HG03066 (cell line): ENCODE data around the gene FMNL1.
A peak's percentile ranks its signal among the peaks of the same experiment; 100 is the strongest.

Source experiments
- ATAC-seq: cut with Tn5 transposase; IDR thresholded peaks from one replicate; pipeline ENCODE4 v1.9.1; 2021; ENCODE audit warnings: low read depth; ENCODE audit not compliant: unreplicated experiment

FMNL1 gene

GRCh38 chr17:45222289-45222995 is 757 bp downstream of the FMNL1 start:
- ATAC-seq: no peak

- no peak for ATAC-seq
Observed at GRCh38 chr17:45222996-45223538, 1.4 kb downstream of the FMNL1 start.

DNA sequence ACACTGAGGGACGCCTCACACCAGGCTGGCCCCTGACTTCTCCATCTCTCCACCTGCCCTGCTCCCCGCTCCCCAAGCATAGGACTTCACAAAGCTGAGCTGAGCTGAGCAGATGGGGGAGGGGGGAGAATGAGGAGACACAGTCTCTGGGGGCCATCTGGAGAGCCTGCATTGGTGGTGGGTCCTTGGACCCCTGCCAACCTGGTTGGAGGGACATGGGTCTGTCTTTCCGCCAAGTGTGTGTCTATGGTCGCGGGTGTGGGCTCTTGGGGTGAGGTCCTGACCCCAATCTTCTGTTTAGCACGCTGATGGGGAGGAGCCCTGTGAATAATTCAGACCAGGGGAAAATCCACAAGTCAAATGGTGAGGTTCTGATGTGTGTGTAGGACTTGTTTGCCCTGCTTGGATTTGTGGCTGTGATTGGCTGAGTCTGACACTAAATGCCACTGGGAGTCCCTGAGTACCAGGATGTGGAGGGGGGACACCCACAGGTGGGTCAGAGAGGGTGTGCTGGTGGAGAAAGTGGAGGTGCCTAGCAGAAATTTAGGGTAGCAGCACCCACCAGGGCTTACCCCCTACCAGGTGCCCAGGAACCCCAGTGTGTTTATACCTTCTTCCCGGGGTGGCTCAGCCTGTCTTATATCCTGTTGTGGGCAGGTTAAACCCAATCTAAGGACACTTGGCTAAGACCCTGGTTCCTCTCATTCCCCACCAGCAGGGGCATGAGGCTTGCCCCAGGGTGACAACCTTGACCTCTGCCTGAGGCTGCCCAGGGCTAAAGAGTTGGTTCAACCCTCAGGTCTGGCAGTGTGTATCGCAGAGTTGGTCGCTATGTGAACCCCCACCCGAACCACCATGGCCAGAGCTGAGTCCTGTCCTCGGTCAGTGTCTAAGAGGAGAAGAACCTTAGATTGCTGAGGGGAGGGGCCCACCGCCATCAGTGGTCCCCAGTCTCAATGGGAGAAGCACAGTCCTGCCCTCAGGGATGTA is 2.1 kb downstream of the FMNL1 start:
- no peak for ATAC-seq

- no peak for ATAC-seq
Observed at GRCh38 chr17:45224671-45225050, 3.0 kb downstream of the FMNL1 start.

DNA sequence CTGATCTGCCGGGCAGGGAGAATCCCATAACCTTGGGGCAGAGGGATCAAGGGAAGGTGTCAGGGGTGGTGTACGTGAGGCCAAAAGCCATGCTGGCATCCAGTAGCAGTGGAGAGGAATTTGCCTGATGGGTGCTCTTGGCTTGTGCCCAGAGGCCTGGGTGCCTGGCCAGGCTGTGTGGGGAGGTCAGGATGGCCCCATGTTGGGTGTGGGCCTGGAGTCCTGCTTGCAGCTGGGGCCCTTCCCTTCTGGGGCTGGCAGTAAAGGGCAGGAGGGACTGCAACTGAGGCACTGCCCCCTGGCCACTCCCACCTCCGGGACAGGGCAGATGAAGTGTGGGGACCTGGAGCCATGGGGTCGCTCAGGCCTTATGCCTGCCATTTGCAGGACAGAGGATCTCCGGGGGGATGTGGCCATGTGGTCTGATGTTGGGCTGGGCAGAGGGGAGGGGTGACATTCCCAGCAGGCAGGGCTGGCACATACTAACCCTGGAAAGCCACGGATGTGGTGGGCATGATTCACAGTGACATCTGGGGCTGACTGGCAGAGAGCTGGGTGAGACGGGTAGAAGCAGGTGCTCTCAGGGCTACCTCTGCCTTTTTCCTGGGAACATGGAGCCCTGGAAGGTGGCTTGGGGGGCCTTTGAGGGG is 3.5 kb downstream of the FMNL1 start:
- no peak for ATAC-seq

DNA sequence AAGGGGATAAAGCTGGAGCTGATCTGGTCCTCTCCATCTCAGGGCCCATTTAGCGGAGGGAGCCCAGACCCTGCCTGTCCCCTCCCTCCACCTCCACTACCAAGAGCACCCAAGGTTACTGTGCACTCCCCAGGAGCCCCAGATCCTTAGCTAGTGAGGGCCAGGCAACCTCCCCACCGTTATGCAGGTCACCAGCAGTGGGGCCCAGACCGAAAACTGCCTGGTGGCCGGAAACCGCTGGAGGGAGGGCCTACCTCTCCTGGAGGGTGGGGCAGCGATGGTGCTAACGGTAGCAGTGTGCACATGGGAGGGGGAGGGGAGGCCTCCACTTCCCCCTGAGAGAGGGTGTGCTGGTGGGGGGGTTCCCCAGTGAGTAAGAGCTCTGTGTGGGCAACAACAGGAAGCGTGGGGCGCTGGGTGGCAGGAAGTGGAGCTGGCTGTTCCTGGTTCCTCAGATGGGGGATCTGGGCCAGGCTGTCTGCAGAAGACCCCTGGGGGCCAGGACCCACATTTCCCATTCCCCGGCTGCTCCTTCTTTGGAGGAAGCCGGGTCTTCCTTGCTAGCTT is 4.4 kb downstream of the FMNL1 start:
- ATAC-seq: peak; percentile 43

DNA sequence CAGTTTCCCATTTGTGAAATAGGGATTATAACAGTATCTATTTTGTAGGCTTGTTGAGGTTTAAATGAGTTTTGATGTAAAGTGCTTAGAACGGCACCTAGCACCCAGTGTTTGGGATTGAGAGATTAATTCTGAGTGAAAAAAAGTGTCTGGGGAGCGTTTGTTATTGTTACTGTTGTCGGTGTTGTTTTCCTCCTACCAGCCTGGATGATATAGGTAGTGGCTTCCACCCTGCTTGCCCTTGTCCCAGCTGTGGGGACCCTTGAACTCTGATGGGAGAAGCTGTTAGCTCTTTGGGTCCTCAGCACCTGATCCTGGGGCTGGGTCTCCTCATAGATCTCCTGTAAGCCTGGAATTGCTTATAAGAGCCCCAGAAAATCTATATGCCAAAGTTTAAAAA is 4.9 kb downstream of the FMNL1 start:
- no peak for ATAC-seq

DNA sequence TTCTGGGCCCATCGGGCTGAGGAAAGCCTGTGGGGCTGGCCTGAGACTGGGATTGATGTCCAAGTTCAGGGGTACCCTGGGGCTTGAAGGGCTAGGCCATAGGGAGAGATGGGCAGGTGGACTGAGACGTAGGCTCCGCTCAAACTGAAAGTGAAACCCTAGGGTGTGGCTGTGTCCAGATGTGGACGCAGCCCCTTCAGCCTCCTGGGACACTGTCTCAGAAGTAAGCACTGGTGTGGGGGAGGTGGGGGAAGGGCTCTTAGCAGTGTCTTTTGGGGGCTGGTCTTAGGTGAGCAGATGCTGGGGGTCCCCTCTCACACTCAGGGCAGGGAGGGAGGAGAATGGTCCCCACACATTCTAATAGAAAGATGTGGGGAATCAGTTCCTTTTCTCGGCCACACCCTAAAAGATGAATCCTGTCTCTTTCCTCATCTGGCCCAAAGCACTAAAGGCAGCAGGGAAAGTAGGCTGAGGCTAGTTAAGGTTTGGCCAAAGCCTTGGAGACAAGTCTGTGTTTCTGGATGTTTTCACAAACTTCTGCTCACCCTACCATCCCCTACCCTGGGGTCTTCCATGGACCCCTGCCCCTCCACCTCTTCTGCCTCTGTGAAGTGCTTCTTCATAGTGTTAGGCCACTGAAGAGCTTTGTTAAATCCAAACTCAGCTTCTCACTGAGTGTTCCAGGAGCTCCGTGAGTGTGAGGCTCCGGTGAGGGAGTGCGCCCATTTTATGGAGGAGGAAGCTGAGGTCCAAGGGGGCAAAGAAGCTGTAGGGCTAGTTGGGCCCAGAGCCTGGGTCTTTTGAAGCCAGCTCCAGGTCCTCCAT is 5.6 kb downstream of the FMNL1 start:
- ATAC-seq: peak; percentile 32

GRCh38 chr17:45227926-45228762 is 6.5 kb downstream of the FMNL1 start:
- ATAC-seq: no peak

GRCh38 chr17:45228763-45229539 is 7.3 kb downstream of the FMNL1 start:
- no peak for ATAC-seq

- ATAC-seq: no peak
Observed at GRCh38 chr17:45229681-45230409, 8.2 kb downstream of the FMNL1 start.

GRCh38 chr17:45230410-45230786 is 8.7 kb downstream of the FMNL1 start:
- no peak for ATAC-seq

DNA sequence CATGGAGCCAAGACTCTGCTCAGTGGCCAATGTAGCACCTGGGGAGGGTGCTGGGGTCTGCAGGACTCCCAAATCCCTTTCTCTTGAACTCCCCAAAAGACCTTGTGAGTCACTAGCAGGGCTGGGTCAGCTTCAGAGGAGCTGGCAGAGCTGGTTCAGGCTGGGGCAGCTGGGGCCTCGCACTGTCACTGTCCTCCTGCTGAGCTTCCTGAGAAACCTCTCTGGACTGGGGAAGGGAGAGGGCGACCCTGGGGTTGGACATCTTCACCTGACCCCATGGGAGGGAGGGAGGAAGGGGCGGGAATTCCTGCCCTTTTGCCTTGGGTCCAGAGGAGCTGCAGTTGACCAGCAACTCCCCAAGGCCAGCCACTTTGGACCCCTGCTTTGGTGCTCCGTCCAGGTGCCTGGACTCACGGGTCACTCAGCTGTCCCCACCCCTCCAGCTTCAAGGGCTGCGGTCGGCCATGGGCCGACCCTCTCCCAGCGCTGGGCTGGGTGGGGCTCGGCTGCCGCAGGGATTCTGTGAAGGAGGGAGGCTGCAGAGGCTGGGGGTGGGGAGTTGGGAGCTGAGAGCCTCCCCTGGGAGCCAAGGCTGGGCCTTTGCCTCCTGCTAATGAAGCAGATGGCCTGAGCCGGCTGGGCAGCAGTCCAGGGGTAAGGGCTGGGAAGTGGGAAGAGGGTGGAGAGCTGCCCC is 9.2 kb downstream of the FMNL1 start:
- no peak for ATAC-seq

DNA sequence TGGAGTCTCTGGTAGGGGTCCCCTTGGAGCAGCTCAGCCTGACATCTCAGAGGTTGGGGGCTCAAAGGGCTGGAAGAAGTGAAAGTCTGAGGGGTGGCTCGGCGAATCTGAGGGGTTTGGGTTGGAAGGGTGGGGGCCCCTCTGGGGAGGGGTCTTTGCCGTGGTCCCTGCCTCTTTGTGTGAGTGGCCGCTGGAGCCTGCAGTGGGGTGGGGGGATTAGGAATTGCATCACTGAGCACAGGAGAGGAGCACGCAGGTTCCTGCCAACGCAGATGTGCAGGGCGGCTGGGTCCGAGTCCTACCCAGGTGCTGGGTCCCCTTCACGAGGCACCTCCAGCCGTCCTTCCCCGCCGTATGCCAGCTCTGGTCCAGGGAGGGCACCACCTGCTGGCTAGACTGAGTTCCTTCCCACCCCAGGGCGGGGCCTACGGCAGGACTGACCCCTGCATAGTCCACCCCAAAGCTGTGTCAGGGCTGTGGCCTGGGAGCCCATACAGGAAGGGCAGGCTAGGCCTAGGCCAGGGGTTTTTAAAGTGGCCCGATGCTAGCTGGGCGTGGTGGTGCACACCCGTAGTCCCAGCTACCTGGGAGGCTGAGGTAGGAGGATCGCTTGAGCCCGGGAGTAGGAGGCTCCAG is 9.9 kb downstream of the FMNL1 start:
- no peak for ATAC-seq

- no peak for ATAC-seq
Observed at GRCh38 chr17:45232514-45233422, 11.1 kb downstream of the FMNL1 start.
